ENCODE data around the gene TCOF1.

Gene TCOF1

DNA sequence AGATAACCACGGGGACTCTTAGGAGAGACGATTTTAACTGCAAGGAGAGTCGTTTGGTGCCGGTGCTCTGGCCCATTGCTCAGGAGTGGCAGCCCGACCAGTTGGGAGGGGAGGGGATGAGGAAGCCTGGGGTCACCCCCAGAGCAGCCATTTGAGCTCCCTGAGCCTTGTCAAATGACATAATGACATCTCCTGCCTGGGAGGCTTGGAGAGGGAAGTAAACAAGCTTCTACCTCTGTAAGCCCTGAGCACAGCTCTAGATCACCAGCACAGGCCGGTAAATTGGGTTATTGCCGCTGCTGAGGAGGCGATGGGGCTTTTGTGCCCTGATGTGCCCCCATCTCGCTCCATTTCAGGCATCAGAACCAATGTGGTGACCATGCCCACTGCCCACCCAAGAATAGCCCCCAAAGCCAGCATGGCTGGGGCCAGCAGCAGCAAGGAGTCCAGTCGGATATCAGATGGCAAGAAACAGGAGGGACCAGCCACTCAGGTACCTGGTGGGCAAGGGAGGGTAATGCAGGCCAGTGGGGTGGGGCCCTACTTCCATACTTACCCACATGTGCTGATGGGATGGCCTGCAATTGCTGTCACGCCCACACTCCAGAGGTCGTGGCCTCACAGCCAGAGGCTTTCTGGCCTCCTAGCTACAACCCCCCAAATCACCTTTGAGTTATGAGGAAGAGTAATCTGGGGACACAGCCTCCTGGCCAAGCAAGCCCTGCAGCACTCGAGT lies 32.2 kb downstream of the TCOF1 start:
- DNase-seq (ENCODE audit: low read depth in 2 of 2), result no peak

- DNase-seq (ENCODE audit: low read depth in 2 of 2), result no peak
Measured at GRCh38 chr5:150391064-150391834, 33.8 kb downstream of the TCOF1 start.

- DNase-seq (ENCODE audit: low read depth in 2 of 2), result no peak
Measured at GRCh38 chr5:150391986-150392385, 34.5 kb downstream of the TCOF1 start.

DNA sequence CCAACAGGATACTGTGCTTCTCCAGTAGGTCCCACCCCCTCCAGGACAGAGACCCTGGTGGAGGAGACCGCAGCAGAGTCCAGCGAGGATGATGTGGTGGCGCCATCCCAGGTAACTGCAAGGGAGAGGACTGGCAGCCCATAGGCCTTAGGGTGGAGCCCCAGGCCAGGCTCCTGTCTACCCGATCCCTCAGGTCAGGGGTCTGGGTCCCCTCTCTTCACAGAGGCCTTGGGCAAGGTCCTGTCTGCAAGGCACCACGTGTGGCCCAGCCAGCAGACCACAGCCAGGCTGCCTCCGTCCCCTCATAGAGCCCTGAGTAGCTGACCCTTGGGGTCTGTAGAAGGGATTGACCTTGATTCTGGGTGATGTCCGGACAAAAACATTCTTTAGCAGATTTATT lies 35.2 kb downstream of the TCOF1 start:
- no peak for DNase-seq (ENCODE audit: low read depth in 2 of 2)

GRCh38 chr5:150393096-150393645 lies 35.7 kb downstream of the TCOF1 start:
- no peak for DNase-seq (ENCODE audit: low read depth in 2 of 2)

GRCh38 chr5:150394131-150394530 lies 36.6 kb downstream of the TCOF1 start:
- no peak for DNase-seq (ENCODE audit: low read depth in 2 of 2)

DNA sequence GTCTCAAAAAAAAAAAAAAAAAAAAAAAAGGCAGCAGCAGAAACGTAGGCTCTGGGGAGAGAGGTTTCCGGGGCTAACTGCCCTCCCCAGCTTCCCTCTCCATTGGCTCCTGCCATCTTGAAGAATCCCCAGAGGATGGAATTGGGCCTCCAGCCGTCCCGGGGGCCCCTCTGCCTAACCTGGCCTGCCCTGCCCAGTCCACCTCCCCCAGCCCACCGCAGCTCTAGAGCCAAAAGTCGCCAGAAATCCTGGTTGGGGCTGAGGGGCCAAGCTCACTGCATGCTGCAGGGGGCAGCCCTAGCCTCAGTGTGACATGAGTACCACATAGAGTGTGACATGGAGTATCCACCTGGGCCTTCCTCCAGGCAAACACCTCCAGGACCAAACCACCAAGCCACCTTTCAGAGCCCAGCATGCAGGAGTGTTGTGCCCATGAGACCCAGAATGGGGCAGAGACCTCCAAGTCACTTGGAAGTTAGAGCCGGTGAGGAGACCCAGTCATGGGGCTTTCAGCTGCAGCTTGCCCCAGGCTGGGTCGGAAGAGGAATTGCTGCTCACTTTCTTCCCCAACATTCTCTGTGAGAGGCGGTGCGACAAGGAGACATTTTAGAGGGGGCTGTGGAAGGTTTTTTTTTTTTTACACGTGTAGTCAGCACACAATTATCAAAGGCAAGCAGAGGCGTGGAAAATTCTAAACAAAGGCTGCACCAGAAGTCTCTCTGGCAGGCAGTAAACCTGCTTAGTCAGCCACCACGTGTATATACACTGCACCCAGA lies 37.6 kb downstream of the TCOF1 start:
- no peak for DNase-seq (ENCODE audit: low read depth in 2 of 2)

- DNase-seq (ENCODE audit: low read depth in 2 of 2), result no peak
Measured at GRCh38 chr5:150395688-150395975, 38.1 kb downstream of the TCOF1 start.

DNA sequence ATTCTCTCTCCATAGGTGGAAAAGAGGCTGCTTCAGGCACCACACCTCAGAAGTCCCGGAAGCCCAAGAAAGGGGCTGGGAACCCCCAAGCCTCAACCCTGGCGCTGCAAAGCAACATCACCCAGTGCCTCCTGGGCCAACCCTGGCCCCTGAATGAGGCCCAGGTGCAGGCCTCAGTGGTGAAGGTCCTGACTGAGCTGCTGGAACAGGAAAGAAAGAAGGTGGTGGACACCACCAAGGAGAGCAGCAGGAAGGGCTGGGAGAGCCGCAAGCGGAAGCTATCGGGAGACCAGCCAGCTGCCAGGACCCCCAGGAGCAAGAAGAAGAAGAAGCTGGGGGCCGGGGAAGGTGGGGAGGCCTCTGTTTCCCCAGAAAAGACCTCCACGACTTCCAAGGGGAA lies 38.8 kb downstream of the TCOF1 start:
- no peak for DNase-seq (ENCODE audit: low read depth in 2 of 2)

- no peak for DNase-seq (ENCODE audit: low read depth in 2 of 2)
Measured at GRCh38 chr5:150397146-150397781, 39.8 kb downstream of the TCOF1 start.

- DNase-seq (ENCODE audit: low read depth in 2 of 2), result no peak
Measured at GRCh38 chr5:150397782-150398721, 40.6 kb downstream of the TCOF1 start.

DNA sequence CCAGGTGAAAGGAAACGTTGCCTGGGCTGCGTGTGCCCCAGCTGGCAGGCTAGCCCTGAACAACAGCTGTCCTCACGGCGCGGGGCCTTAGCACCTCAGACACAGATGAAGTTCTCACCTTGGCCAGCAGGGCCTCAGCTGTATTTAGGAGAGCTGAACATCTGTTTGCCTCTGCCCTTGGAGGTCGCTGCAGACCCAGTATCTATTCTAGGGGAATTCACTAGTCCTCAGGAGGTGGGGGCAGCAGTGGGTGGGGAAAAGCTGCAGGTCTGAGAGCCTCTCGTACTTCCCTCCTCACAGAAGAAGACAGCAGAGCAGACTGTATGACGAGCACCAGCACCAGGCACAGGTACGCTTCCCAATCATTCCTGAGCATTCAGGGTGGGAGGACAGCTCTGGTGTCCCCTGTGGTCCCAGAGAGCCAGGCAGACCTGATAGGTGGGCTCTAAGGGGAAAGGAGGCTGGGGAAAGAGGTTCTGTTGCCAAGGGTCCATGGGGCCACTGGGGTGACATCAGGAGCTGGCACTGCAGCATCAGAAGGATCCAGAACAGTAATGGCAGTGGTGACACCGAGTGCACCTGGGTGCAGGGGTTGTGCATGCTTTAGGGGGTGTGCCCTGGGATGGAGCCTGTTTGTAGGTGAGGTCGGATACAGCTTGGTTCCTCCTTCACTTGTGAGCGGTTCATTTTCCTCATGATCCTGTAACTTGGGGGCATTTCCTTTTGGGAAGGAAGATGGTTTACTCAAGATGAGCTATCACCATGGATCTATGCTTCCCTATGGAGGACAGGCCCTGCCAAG lies 41.4 kb downstream of the TCOF1 start:
- no peak for DNase-seq (ENCODE audit: low read depth in 2 of 2)

DNA sequence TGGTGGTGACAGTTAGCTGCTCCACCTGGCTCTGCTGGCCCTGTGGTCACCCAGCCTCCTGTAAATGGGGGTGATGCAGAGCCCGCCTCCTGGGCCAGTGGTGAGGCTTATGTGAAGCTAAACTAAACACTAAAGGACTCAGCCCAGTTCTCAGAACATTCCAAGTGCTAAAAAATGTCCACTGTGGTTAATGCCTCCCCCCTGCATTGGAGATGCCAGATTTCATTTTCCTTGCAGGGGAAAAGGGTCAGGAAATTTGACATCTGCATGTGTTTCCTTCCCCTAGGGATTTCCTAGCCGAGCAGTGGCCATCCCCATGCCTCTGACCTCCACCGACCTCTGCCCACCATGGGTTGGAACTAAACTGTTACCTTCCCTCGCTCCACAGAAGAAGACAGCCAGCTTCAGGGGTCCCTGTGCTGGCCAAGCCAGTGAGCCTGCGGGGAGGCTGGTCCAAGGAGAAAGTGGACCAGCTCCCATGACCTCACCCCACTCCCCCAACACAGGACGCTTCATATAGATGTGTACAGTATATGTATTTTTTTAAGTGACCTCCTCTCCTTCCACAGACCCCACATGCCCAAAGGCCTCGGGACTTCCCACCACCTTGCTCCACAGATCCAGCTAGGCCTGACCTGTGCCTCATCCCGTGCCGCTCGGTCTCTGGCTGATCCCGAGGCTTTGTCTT lies 42.2 kb downstream of the TCOF1 start:
- no peak for DNase-seq (ENCODE audit: low read depth in 2 of 2)

GRCh38 chr5:150400316-150401075 lies 43.0 kb downstream of the TCOF1 start:
- DNase-seq (ENCODE audit: low read depth in 2 of 2), result no peak

GRCh38 chr5:150401076-150401375 lies 43.5 kb downstream of the TCOF1 start:
- DNase-seq (ENCODE audit: low read depth in 2 of 2), result no peak

DNA sequence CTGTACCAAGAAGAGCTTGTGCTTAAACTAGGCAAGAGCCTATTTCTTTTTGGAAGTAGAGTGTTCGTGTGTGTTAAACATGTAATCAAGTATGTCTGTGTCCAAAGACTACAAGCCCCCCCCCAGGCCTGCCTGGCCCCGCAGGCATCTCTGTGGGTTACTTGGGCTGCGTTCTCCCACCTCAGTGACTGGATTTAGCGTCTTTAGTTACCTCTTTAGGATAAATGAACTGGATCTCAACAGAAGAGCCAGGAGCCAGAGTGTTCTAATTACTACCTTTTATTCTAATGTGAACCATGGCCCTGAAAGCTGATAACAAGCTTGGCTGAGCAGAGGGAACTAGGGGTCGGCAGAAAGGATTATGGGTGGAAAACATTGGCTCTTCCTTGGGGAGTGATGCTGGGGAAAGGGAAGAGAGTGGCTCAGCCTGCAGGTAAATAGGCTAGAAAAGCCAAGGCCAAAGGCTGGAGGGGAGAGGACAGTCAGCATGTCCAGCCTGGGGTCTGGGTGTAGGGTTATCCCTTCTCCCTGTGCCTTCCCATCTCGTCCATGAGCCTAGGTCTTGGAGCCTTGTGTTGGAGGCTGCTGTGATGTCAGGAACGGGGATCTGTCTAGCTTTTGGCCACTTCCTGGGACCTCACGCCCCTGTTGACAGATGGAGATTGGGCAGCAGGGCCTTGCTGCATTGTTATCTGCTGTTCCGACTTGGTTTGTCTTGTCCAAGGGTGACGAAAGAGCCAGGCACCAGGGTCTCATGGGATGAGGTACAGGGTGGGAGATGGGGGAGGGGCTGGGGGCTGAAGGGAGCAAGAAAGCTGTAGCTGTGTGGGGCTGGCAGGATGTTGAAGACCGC lies 44.1 kb downstream of the TCOF1 start:
- DNase-seq (ENCODE audit: low read depth in 2 of 2), result no peak

- DNase-seq (ENCODE audit: low read depth in 2 of 2), result no peak
Measured at GRCh38 chr5:150402229-150402773, 44.8 kb downstream of the TCOF1 start.

GRCh38 chr5:150402901-150403342 lies 45.4 kb downstream of the TCOF1 start:
- DNase-seq (ENCODE audit: low read depth in 2 of 2), result no peak

All from stimulated activated CD8-positive, alpha-beta memory T cell treated with anti-CD3 and anti-CD28 coated beads, Interleukin-2, amount 100 ng/mL, for 1 hour (primary cell).